ENCODE results near the gene MT1F.

DNA sequence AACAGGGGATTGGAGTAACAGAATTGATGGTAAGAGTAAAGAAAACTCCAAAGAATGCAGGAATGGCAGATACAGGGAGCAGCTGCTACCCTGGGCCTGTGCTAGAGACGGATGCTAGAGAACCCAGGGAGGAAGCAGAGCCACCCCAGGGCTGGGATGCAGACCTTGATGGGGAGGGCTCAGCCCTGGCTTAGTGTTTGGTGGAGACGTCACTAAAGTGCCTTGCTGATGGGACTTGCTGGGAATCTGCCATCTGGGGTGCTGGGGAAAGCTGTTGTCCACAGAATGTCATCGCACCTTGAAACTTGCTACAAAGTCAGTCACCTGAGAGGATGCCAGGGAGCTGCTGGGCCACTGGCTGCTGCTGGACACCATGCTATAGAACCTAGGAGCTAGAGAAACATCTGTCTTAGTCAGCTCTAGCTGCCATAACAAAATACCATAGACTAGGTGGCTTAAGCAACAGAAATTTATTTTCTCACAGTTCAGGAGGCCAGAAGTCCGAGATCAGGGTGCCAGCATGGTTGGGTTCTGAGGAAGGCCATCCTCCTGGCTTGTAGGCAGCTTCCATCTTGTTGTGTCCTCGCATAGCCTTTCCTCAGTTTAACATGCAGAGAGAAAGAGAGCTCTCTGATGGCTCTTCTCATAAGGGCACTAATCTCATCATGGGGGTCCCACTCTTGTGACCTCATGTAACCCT lies 39.8 kb downstream of the MT1F start:
- no peak for TF ChIP-seq POLR2A (IDR thresholded peaks at IDR 0.05)
- TF ChIP-seq, protein P1, sequence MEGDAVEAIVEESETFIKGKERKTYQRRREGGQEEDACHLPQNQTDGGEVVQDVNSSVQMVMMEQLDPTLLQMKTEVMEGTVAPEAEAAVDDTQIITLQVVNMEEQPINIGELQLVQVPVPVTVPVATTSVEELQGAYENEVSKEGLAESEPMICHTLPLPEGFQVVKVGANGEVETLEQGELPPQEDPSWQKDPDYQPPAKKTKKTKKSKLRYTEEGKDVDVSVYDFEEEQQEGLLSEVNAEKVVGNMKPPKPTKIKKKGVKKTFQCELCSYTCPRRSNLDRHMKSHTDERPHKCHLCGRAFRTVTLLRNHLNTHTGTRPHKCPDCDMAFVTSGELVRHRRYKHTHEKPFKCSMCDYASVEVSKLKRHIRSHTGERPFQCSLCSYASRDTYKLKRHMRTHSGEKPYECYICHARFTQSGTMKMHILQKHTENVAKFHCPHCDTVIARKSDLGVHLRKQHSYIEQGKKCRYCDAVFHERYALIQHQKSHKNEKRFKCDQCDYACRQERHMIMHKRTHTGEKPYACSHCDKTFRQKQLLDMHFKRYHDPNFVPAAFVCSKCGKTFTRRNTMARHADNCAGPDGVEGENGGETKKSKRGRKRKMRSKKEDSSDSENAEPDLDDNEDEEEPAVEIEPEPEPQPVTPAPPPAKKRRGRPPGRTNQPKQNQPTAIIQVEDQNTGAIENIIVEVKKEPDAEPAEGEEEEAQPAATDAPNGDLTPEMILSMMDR (IDR thresholded peaks at IDR 0.05): no peak
